HUES64 (cell line): ENCODE data around the gene QKI.
"Not testable (repeated sequence)": the region's sequence is repeated elsewhere in the genome, so short reads cannot be mapped to it uniquely, and the experiment has no call there.

Source experiments
- H3K27ac ChIP-seq: 2 replicates; pipeline ENCODE4 v1.7.0; 2013; ENCODE audit warnings: low read depth, low read length, inconsistent platforms
- H3K27me3 ChIP-seq: 2 replicates; pipeline ENCODE4 v1.6.1; 2013; ENCODE audit warnings: mild to moderate bottlenecking, low read length; ENCODE audit not compliant: insufficient read depth
- H3K36me3 ChIP-seq: 2 replicates; pipeline ENCODE4 v1.6.1; 2013; ENCODE audit warnings: mild to moderate bottlenecking, low read length; ENCODE audit not compliant: insufficient read depth
- H3K4me1 ChIP-seq: 2 replicates; pipeline ENCODE4 v1.6.1; 2013; ENCODE audit warnings: mild to moderate bottlenecking, low read length, moderate library complexity; ENCODE audit not compliant: insufficient read depth
- H3K4me3 ChIP-seq: 2 replicates; pipeline ENCODE4 v1.5.1; 2013; ENCODE audit warnings: mild to moderate bottlenecking, low read length, moderate library complexity
- H3K9ac ChIP-seq: 2 replicates; pipeline ENCODE4 v1.6.1; 2013; ENCODE audit warnings: mild to moderate bottlenecking, low read depth, low read length
- H3K9me3 ChIP-seq: 2 replicates; pipeline ENCODE4 v1.6.1; 2013; ENCODE audit warnings: low read depth, low read length; ENCODE audit not compliant: insufficient read depth
- WGBS: fragments of 150-250, 120-280 bp; methylation state at CpG from one replicate; pipeline ENCODE4 v1.1.7; 2013; ENCODE audit warnings: missing lambda C conversion rate; 5-methylcytosine and 5-hydroxymethylcytosine counted together

The QKI gene

DNA sequence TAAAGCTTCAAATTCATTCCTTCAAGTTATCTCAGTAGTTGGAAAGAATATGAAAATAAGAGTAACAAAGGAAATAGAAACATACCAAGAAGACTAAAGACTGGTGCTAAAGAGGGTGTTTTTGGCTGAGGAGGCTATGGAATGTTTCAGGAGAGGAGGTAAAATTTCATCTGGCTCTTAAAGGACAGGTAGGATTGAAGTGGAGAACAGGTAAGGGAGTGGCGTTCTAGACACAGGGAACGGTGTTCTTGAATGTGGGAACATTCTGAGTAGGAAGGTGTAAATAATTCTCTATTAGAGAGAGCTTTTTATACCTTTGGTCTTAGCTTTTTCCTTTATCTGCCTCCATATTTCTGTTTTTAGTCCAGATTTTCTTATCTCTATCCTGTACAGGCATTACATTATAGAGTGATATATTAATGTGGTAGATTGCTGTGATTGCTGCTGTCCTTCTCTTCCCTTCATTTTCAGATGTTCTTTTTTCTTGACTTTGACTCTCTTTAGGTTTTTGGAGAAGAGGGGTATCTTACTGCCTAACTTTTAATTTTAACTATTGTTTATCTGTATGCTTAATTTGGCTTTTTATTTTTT, 15.4 kb downstream of the QKI start:
- H3K4me3 ChIP-seq = no peak overlapping the region
- H3K9ac ChIP-seq = no peak overlapping the region
- no peaks in the 10 kb centered on the region for H3K9me3 ChIP-seq
- no peak overlapping the region for H3K27ac ChIP-seq
- no peaks in the 10 kb centered on the region for H3K36me3 ChIP-seq
- no peaks in the 10 kb centered on the region for H3K27me3 ChIP-seq
- WGBS = 89% methylated on average over 2 of the region's 2 CpGs
- H3K4me1 ChIP-seq = peaks cover 54% of the 10 kb centered on the region

DNA sequence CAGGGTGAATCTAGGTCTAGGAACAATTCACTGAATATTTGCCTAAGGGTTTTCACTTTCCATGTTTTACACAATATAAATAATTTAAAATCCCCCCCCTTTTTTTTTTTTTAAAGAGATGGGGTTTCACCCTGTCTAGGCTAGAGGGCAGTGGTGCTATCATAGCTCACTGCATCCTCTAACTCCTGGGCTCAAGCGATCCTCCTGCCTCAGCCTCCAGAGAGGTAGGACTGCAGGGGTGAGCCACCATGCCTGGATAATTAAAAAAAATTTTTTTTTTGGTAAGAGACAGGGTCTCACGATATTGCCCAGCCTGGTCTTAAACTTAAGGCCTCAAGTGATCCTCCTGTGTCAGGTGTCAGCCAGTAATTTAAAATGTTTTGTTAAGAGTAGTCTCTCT, 17.8 kb downstream of the QKI start:
- H3K9ac ChIP-seq = no peak overlapping the region
- WGBS = 95% methylated on average over 2 of the region's 2 CpGs
- no peaks in the 10 kb centered on the region for H3K36me3 ChIP-seq
- H3K9me3 ChIP-seq = no peaks in the 10 kb centered on the region
- no peak overlapping the region for H3K27ac ChIP-seq
- no peaks in the 10 kb centered on the region for H3K27me3 ChIP-seq
- H3K4me1 ChIP-seq = peaks cover 50% of the 10 kb centered on the region
- H3K4me3 ChIP-seq = no peak overlapping the region

DNA sequence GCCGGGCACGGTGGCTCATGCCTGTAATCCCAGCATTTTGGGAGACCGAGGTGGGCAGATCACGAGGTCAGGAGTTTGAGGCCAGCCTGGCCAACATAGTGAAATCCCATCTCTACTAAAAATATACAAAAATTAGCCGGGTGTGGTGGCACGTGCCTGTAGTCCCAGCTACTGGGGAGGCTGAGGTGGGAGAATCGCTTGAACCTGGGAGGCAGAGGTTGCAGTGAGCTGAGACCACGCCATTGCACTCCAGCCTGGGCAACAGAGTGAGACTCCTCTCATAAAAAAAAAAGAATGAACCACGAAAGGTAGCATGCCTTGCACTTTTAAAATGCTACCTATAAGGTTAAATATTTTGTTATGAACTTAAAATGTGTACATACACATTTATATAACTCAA, 19.0 kb downstream of the QKI start:
- H3K9me3 ChIP-seq, H3K27ac ChIP-seq, H3K9ac ChIP-seq, H3K4me3 ChIP-seq, H3K36me3 ChIP-seq, H3K27me3 ChIP-seq: not testable (repeated sequence)
- peaks cover 47% of the 10 kb centered on the region for H3K4me1 ChIP-seq
- WGBS = 97% methylated on average over 8 of the region's 9 CpGs

DNA sequence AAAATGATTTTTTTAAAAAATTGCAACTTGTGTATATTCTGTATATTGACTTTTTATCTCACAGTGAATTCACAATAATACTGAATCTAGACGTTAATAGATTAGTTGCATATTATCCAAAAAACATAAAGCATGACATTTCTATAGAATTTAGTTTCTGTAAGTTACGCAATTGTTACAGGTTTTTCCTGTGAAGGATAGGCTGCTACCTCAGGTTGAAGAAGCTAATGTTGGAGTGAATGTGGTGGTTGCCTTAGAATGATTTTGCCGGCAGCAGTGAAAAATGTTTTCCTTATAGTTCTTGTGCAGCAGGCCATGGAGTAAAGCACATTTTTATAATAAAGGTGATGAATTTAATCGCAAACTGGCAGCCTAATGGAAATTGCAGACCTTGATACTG, 20.5 kb downstream of the QKI start:
- Histone ChIP-seq H3K27me3 (no peaks in the 10 kb centered on the region), H3K9ac (no peak overlapping the region), H3K4me3 (no peak overlapping the region), H3K9me3 (no peaks in the 10 kb centered on the region), H3K27ac (no peak overlapping the region), H3K36me3 (no peaks in the 10 kb centered on the region), H3K4me1 (peaks cover 33% of the 10 kb centered on the region)
- WGBS = 96% methylated on average over 3 of the region's 4 CpGs

DNA sequence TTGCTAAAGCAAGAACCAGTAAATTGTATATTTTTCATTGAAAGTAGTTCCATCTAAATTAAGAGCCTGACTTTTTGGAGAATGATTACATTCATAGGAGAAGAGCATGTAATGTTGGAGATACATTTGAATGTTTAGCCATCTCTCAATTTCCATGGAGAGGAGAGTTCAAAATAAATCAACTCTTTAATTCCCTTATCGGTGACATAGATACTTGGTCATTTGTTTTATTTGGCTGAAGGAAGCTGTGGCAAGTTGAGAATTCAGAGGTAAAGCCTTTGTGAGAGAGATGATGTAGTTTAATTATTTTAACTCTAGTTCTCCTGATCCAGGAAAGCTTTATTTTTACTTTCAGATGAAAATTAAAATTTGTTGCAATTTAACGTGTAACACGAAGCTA, 22.3 kb downstream of the QKI start:
- Histone ChIP-seq H3K4me3 (no peak overlapping the region), H3K27ac (no peak overlapping the region), H3K27me3 (no peaks in the 10 kb centered on the region), H3K36me3 (no peaks in the 10 kb centered on the region), H3K9ac (no peak overlapping the region), H3K4me1 (peaks cover 24% of the 10 kb centered on the region), H3K9me3 (no peaks in the 10 kb centered on the region)
- no CpG with 5 or more reads among the region's 3 CpGs for WGBS

DNA sequence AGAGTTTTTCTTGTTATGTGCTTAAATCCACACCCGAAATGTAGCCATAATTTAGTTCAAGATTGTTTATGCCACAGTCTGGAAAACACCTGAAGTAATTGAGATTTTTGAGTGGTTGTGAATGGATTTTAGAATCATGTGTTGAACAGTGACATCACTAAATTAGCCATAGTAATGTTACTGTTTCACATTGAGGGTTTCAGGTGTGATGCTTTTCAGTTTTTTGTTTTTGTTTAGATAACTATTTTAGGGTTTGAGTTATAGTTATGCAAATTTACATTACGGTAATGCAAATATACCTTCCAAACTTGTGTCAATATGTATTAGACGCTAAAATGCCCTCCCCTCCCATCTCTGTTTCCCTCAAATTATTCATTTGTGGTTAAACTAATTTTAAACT, 22.9 kb downstream of the QKI start:
- no peak overlapping the region for H3K4me3 ChIP-seq
- no peaks in the 10 kb centered on the region for H3K9me3 ChIP-seq
- 72% methylated on average over 3 of the region's 3 CpGs for WGBS
- H3K27ac ChIP-seq = no peak overlapping the region
- H3K9ac ChIP-seq = no peak overlapping the region
- H3K27me3 ChIP-seq = no peaks in the 10 kb centered on the region
- H3K4me1 ChIP-seq = peaks cover 24% of the 10 kb centered on the region
- H3K36me3 ChIP-seq = no peaks in the 10 kb centered on the region

DNA sequence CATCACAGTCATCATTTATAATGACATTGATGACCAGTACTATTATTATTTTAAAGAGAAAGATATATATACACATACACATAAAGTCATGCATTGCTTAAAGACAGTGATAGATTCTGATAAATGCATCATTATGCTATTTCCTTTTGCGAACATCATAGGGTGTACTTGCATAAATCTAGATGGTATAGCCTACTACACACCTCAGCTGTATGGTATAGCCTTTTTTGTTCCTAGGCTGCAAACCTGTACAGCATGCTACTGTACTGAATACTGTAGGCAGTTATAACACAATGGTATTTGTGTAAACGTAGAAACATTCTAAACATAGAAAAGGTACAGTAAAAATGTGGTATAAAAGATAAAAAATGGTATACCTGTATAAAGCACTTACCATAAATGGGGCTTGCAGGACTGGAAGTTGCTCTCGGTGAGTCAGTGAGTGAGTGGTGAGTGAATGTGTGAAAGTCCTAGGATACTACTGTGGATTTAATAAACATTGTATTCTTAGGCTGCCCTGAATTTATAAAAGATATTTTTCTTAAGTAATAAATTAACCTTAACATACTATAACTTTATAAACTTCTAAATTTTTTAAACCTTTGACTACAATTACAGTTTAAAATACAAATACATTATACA, 23.9 kb downstream of the QKI start:
- Histone ChIP-seq H3K27ac (no peak overlapping the region), H3K27me3 (no peaks in the 10 kb centered on the region), H3K4me3 (no peak overlapping the region), H3K9me3 (no peaks in the 10 kb centered on the region), H3K4me1 (peaks cover 25% of the 10 kb centered on the region), H3K9ac (no peak overlapping the region), H3K36me3 (no peaks in the 10 kb centered on the region)
- 97% methylated on average over 3 of the region's 3 CpGs for WGBS

DNA sequence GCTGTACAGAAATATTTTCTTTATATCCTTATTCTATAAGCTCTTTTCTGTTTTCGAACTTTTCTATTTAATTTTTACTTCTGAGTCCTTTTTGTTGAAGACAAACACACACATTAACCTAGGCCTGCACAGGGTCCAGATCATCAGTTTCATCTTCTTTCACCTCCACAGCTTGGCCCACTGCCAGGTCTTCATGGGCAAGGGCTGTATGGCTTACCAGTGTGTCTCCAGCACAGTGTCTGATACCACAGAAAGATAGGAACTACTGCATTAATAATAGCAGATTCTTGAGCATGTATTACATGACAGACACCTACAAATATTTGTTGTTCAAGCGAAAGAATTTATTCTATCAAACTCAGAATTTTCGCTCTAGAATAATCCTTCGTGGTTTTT, 24.4 kb downstream of the QKI start:
- H3K4me3 ChIP-seq = no peak overlapping the region
- H3K9ac ChIP-seq = no peak overlapping the region
- no peaks in the 10 kb centered on the region for H3K9me3 ChIP-seq
- H3K4me1 ChIP-seq = peaks cover 30% of the 10 kb centered on the region
- over 99% methylated on average over 4 of the region's 4 CpGs for WGBS
- H3K36me3 ChIP-seq = no peaks in the 10 kb centered on the region
- no peaks in the 10 kb centered on the region for H3K27me3 ChIP-seq
- no peak overlapping the region for H3K27ac ChIP-seq

DNA sequence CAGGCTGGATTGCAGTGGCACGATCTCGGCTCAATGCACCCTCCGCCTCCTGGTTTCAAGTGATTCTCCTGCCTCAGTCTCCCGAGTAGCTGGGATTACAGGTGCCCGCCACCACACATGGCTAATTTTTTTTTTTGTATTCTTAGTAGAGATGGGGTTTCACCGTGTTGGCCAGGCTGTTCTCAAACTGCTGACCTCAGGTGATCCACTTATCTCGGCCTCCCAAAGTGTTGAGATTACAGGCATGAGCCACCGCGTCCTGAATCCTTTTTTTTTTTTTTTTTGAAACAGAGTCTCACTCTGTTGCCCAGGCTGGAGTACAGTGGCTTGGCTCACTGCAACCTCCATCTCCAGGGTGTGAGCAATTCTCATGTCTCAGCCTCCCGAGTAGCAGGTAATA, 24.9 kb downstream of the QKI start:
- 95% methylated on average over 10 of the region's 10 CpGs for WGBS

DNA sequence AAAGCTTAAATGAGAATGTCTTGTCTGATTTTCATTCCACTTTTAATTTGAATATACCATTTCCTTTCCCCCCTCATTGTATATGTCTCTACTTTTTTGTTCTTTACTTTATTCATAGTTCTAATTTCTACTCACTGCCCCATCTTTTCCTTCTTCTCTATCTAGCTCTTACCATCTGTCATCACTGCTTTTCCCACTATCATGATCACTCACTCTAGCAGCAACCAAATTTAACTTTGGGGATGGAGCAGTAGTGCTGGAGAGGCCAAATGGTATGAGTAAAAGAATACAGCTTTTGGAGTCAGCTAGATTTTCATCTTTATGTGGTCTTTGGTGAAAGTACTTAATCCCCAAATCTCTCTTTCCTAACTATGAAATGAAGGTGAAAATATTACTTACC, 25.5 kb downstream of the QKI start:
- H3K27ac ChIP-seq = no peak overlapping the region
- no peaks in the 10 kb centered on the region for H3K36me3 ChIP-seq
- no peaks in the 10 kb centered on the region for H3K27me3 ChIP-seq
- H3K9me3 ChIP-seq = no peaks in the 10 kb centered on the region
- H3K4me1 ChIP-seq = peaks cover 33% of the 10 kb centered on the region
- no peak overlapping the region for H3K9ac ChIP-seq
- H3K4me3 ChIP-seq = no peak overlapping the region

More for the DNA sequence above, 24.9 kb downstream of the QKI start:
- not testable (repeated sequence) for H3K9ac ChIP-seq, H3K27me3 ChIP-seq, H3K9me3 ChIP-seq, H3K27ac ChIP-seq, H3K4me3 ChIP-seq, H3K36me3 ChIP-seq
- peaks cover 33% of the 10 kb centered on the region for H3K4me1 ChIP-seq

DNA sequence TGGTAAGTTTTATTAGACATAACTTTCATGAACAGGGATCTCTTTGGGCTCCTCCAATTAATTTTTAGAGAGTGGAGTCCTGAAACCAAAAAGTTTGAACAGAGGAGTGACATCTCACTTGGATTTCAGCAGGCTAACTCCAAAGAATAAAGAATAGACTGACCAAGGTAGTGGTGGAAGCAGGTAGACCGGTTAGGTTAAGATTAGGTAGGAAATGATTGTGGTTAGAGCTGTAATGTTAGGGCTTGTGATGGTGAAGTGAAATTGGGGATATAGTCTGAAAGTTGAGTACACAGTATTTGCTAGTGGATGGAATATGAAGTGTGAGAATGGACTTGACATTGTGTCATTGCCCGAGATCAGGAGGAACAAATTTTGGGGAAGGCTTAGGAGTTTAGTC, 27.8 kb downstream of the QKI start:
- H3K36me3 ChIP-seq = no peaks in the 10 kb centered on the region
- peaks cover 36% of the 10 kb centered on the region for H3K4me1 ChIP-seq
- H3K27me3 ChIP-seq = no peaks in the 10 kb centered on the region
- H3K9me3 ChIP-seq = no peaks in the 10 kb centered on the region
- 93% methylated on average over 2 of the region's 2 CpGs for WGBS
- H3K9ac ChIP-seq = no peak overlapping the region
- H3K4me3 ChIP-seq = no peak overlapping the region
- H3K27ac ChIP-seq = no peak overlapping the region

DNA sequence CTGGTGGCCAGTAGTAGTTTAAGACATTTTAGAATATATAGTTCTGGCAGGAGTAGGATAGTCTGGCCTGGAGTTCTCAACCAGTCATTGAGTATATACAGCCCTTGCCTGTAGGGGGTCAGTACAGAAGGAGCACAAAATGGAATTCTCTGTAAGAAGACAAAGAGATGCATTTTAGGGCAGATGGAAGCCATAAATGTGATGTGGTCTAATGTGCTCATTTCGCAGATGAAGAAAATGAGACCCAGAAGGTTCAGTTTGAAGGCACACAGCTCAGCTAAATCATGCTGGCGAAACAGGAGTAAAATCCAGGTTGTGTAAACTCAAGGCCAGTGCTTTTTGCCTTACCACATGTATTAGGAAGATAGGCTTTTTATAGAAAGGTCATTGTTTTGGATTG, 29.6 kb downstream of the QKI start:
- H3K4me3 ChIP-seq = no peak overlapping the region
- H3K36me3 ChIP-seq = no peaks in the 10 kb centered on the region
- H3K27me3 ChIP-seq = no peaks in the 10 kb centered on the region
- 88% methylated on average over 2 of the region's 2 CpGs for WGBS
- H3K4me1 ChIP-seq = peaks cover 27% of the 10 kb centered on the region
- no peak overlapping the region for H3K27ac ChIP-seq
- no peaks in the 10 kb centered on the region for H3K9me3 ChIP-seq
- no peak overlapping the region for H3K9ac ChIP-seq
